Stimulated activated CD8-positive, alpha-beta memory T cell treated with anti-CD3 and anti-CD28 coated beads, Interleukin-7, amount 100 ng/mL, for 48 hours (primary cell): Measurements from ENCODE around the gene CDH19.
"Not testable (repeated sequence)": the region's sequence is repeated elsewhere in the genome, so short reads cannot be mapped to it uniquely, and the experiment has no call there.

Source experiments
- DNase-seq, 2 donors: peaks; one replicate each; pipeline ENCODE4 v3.0.0-alpha.2; 2020; ENCODE audit warnings: low read depth in 1 of 2; ENCODE audit errors: extremely low read depth in 1 of 2

CDH19 gene

DNA sequence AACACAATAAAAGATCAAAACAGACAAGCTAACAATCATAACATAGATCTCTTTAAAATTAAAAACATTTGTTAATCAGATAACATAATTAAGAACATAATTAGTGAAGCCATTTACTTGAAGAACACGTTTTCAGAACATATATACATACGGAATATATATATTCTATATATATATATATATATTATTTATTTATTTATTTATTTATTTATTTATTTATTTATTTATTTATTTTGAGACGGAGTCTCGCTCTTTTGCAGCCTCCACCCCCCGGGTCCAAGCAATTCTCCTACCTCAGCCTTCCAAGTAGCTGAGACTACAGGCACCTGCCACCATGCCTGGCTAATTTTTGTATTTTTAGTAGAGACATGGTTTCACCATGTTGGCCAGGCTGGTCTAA is 137.7 kb downstream of the CDH19 start:
- DNase-seq: not testable (repeated sequence)

DNA sequence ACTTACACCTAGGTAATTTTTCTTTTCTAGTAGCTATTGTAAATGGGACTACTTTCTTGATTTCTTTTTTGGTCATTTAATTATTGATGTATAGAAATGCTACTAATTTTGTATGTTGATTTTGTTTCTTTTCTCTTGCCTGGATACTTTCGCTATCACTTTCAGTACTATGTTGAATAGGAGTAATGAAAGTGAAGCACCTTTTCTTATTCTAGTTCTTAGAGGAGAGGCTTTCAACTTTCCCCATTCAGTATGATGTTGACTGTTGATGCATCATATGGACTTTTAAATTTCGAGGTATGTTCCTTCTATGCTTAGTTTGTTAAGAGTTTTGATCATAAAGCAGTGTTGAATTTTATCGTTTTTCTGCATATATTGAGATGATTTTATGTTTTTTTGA is 142.5 kb downstream of the CDH19 start:
- DNase-seq: no peak

DNA sequence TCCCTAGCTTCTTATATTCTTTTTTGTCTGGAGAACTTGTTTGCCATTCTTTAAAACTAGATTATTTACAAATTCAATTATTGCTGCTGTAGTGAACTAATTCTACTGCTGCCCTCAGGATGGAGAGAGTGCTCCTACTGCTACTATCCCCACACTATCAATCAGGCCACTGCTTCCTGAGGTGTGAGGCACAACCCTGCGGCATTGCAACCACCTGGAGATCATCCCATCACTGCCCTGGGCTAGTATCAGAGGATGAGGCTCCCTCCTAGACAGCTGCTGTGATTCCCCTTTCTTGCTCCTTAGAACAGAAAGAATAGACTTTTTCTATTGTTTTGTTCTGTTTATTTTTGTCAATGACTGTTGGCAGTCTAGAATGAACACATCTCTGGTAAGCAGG is 146.6 kb downstream of the CDH19 start:
- DNase-seq: no peak
